K562 (cell line): ENCODE data around the gene PUM1. TPM values are rescaled to one million over a fixed set of nuclear protein-coding genes. Genes with fewer than 3 reads are reported as not detected.

Experiments used
- E2F3 ChIP-seq: fragments of 250-450 bp; sonication (Bioruptor Pico); IDR thresholded peaks from 2 replicates; pipeline ENCODE4 v1.4.0; 2020; ENCODE audit warnings: mild to moderate bottlenecking
- ESRRB ChIP-seq: fragments of 250-450 bp; sonication (Bioruptor Pico); IDR thresholded peaks from 2 replicates; pipeline ENCODE4 v1.5.0; 2020; ENCODE audit warnings: mild to moderate bottlenecking, moderate library complexity, borderline replicate concordance
- FOXP1 ChIP-seq: sonication (generic); formaldehyde crosslinking; IDR thresholded peaks from 2 replicates; pipeline ENCODE4 v1.8.0; 2022; ENCODE audit warnings: mild to moderate bottlenecking, missing genetic modification reagents
- GABPB2 ChIP-seq: fragments of 250-450 bp; sonication (Bioruptor Pico); conservative IDR thresholded peaks from 2 replicates; pipeline ENCODE4 v1.5.1; 2021; ENCODE audit warnings: mild to moderate bottlenecking
- HDGF ChIP-seq: fragments of 450-650 bp; IDR thresholded peaks from 2 replicates; pipeline ENCODE4 v1.6.1; 2016
- HMGN3 ChIP-seq: IDR thresholded peaks from 2 replicates; pipeline ENCODE4 v1.6.1; 2011; ENCODE audit warnings: borderline replicate concordance, low read depth, mild to moderate bottlenecking, mixed read lengths, low read length; ENCODE audit not compliant: insufficient read length; ENCODE audit errors: extremely low read depth
- HNRNPUL1 ChIP-seq: fragments of 200-400 bp; formaldehyde crosslinking; IDR thresholded peaks from 2 replicates; pipeline ENCODE4 v1.6.1; 2017; ENCODE audit warnings: low read length
- KDM5B ChIP-seq: fragments of 200-600 bp; sonication (generic); IDR thresholded peaks from 2 replicates; pipeline ENCODE4 v1.6.1; 2012; ENCODE audit warnings: low read depth, mild to moderate bottlenecking, moderate library complexity, low read length, control low read depth, inconsistent platforms; ENCODE audit not compliant: insufficient replicate concordance
- MCM7 ChIP-seq, 2 experiments: fragments of 450-650 bp; IDR thresholded peaks; 2 replicates each; pipeline ENCODE4 v1.6.1; 2016 to 2018
- MTA3 ChIP-seq: fragments of 450-650 bp; formaldehyde crosslinking; IDR thresholded peaks from 2 replicates; pipeline ENCODE4 v1.6.1; 2017; ENCODE audit warnings: mild to moderate bottlenecking, borderline replicate concordance
- NFXL1 ChIP-seq: fragments of 450-650 bp; formaldehyde crosslinking; IDR thresholded peaks from 2 replicates; pipeline ENCODE4 v1.4.0; 2021; ENCODE audit warnings: mild to moderate bottlenecking
- NR2C1 ChIP-seq, 2 experiments: fragments of 450-650 bp; IDR thresholded peaks; 2 replicates each; pipeline ENCODE4 v1.6.1; 2017; ENCODE audit warnings: mild to moderate bottlenecking in 2 of 2, antibody characterized with exemption in 1 of 2, inconsistent platforms in 1 of 2, missing compliant biosample characterization in 1 of 2, missing genetic modification characterization in 1 of 2
- PCBP1 ChIP-seq: fragments of 200-400 bp; formaldehyde crosslinking; IDR thresholded peaks from 2 replicates; pipeline ENCODE4 v1.6.1; 2018; ENCODE audit warnings: mild to moderate bottlenecking, low read depth, low read length; ENCODE audit not compliant: poor library complexity, severe bottlenecking
- PHF8 ChIP-seq: fragments of 200-600 bp; sonication (generic); IDR thresholded peaks from 2 replicates; pipeline ENCODE4 v1.6.1; 2012; ENCODE audit warnings: mixed run types, mild to moderate bottlenecking, inconsistent platforms, low read length, moderate library complexity, borderline replicate concordance
- RAD21 ChIP-seq, 2 experiments: fragments of 250-450 bp in 1 of 2; fragments of 450-650 bp in 1 of 2; sonication (Bioruptor Pico) in 1 of 2; formaldehyde crosslinking in 1 of 2; IDR thresholded peaks in 1 of 2; conservative IDR thresholded peaks in 1 of 2; 2 replicates each; pipeline versions ENCODE4 v1.4.0 to v1.8.0; 2020 to 2022; ENCODE audit warnings: mild to moderate bottlenecking in 2 of 2, moderate library complexity in 1 of 2
- RCOR1 ChIP-seq, 2 experiments: IDR thresholded peaks; 2 replicates each; pipeline ENCODE4 v1.6.1; 2012; ENCODE audit warnings: low read depth in 2 of 2, low read length in 2 of 2, borderline replicate concordance in 1 of 2, improper control_type of control experiment in 1 of 2
- SMARCC2 ChIP-seq: fragments of 450-650 bp; IDR thresholded peaks from 2 replicates; pipeline ENCODE4 v1.6.1; 2017; ENCODE audit warnings: antibody characterized with exemption, moderate library complexity, mild to moderate bottlenecking, low read depth
- STAG1 ChIP-seq: sonication (generic); formaldehyde crosslinking; IDR thresholded peaks from 2 replicates; pipeline ENCODE4 v1.5.0; 2020; ENCODE audit warnings: missing genetic modification reagents, borderline replicate concordance
- SUPT5H ChIP-seq: fragments of 450-650 bp; IDR thresholded peaks from 2 replicates; pipeline ENCODE4 v1.6.1; 2016
- ZBTB7A ChIP-seq: IDR thresholded peaks from 2 replicates; pipeline ENCODE4 v1.6.1; 2011; ENCODE audit warnings: low read depth, mild to moderate bottlenecking, low read length, moderate library complexity, borderline replicate concordance; ENCODE audit not compliant: control insufficient read depth
- ZNF12 ChIP-seq: sonication (generic); formaldehyde crosslinking; IDR thresholded peaks from 2 replicates; pipeline ENCODE4 v1.4.0; 2020; ENCODE audit warnings: mild to moderate bottlenecking, missing genetic modification reagents
- ZNF217 ChIP-seq: sonication (generic); formaldehyde crosslinking; IDR thresholded peaks from 2 replicates; pipeline ENCODE4 v1.8.0; 2022; ENCODE audit warnings: mild to moderate bottlenecking, missing genetic modification reagents
- polyA plus RNA-seq, 8 experiments: library from polyadenylated mRNA; depleted of rRNA in 4 of 8; stranded (reverse) in 5 of 8; unstranded in 3 of 8; fragments of >200 nt; fragmentation: Nextera tagmentation in 2 of 8; fragmentation: Illumina TruSeq in 1 of 8; extraction: Ambion mirVana in 2 of 8; extraction: Trizol in 1 of 8; gene quantifications; 2 replicates each; pipeline versions ENCODE4 v1.2.1 to v1.2.3, GENCODE V29; 2011 to 2014; ENCODE audit warnings: inconsistent platforms in 1 of 8, missing spikeins in 1 of 8
- total RNA-seq, 7 experiments: library from RNA; depleted of rRNA in 6 of 7; stranded (reverse); fragments of >200 nt in 6 of 7; fragmentation: Illumina TruSeq in 2 of 7; extraction: Trizol in 2 of 7; gene quantifications; 2 replicates each; pipeline versions ENCODE4 v1.2.1 to v1.2.3, GENCODE V29; 2011 to 2021; ENCODE audit warnings: low replicate concordance in 1 of 7
- TF ChIP-seq, protein P1 (sequence below), 2 experiments: fragments of 450-650 bp; IDR thresholded peaks; 2 replicates each; pipeline ENCODE4 v1.6.1; 2016
- TF ChIP-seq, protein P2 (sequence below), 2 experiments: fragments of 200-800 bp in 1 of 2; sonication (Bioruptor generic) in 1 of 2; sonication (generic) in 1 of 2; formaldehyde crosslinking in 1 of 2; IDR thresholded peaks in 1 of 2; conservative IDR thresholded peaks in 1 of 2; 2 replicates each; pipeline versions ENCODE4 v1.5.0 to v1.6.1; 2016 to 2020; ENCODE audit warnings: missing compliant biosample characterization in 1 of 2, missing genetic modification characterization in 1 of 2, missing genetic modification reagents in 1 of 2
- TF ChIP-seq, protein P3 (sequence below): sonication (generic); formaldehyde crosslinking; IDR thresholded peaks from 2 replicates; pipeline ENCODE4 v1.5.0; 2020; ENCODE audit warnings: missing genetic modification reagents

PUM1 gene
- total and polyA plus RNA-seq, 9 of the 15 experiments (the other 6 are each of a cell fraction or from before 2014, with no cell fraction given), result 37.7 to 104 (median 55.7) TPM

DNA sequence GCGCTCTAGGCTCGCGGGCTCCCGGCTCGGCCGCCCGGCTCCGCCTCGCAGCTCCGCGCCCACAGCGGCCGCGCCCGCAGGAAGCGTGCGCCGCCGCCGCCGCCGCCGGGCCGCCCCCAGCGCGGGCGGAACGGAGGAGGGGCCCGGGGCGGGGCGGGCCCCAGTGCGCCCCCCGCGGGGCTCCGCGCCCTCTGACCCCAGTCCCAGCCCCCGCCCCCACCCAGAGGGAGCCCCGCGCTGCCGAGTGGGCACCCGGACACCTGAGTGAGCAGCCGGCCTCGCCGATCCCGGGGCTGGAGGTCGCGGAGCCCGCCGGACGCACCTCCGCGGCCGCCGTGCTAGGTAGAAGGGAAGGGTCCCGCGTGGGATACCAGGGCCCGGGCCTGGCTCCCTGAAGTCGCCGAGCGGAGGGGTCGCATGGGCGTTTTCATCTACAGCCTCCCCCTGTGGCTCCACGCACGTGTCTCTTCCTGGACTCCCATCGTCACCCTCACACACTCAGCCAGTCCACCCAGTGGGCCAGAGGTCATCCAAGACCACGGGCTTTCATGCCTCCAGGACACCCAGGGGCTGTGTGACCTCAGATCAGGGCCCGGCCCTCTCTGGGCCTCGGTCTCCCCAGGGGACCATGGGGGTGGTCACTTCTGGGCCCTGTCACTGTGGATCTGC is 156.7 kb downstream of the PUM1 start, which contains the start of gene SDC3 (continued):
- TF ChIP-seq, protein P1, sequence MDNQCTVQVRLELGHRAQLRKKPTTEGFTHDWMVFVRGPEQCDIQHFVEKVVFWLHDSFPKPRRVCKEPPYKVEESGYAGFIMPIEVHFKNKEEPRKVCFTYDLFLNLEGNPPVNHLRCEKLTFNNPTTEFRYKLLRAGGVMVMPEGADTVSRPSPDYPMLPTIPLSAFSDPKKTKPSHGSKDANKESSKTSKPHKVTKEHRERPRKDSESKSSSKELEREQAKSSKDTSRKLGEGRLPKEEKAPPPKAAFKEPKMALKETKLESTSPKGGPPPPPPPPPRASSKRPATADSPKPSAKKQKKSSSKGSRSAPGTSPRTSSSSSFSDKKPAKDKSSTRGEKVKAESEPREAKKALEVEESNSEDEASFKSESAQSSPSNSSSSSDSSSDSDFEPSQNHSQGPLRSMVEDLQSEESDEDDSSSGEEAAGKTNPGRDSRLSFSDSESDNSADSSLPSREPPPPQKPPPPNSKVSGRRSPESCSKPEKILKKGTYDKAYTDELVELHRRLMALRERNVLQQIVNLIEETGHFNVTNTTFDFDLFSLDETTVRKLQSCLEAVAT (IDR thresholded peaks at IDR 0.05), result no peak
- TF ChIP-seq, protein P2, sequence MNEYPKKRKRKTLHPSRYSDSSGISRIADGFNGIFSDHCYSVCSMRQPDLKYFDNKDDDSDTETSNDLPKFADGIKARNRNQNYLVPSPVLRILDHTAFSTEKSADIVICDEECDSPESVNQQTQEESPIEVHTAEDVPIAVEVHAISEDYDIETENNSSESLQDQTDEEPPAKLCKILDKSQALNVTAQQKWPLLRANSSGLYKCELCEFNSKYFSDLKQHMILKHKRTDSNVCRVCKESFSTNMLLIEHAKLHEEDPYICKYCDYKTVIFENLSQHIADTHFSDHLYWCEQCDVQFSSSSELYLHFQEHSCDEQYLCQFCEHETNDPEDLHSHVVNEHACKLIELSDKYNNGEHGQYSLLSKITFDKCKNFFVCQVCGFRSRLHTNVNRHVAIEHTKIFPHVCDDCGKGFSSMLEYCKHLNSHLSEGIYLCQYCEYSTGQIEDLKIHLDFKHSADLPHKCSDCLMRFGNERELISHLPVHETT (CRISPR knock-in tag; conservative IDR thresholded peaks at IDR 0.05 in 1 of 2, IDR thresholded peaks at IDR 0.05 in 1 of 2), result no peak
- TF ChIP-seq HMGN3, result peak; percentile 57
- no peak for TF ChIP-seq MTA3
- TF ChIP-seq KDM5B, result no peak
- no peak for TF ChIP-seq RCOR1 (IDR thresholded peaks at IDR 0.05; ENCODE audit: borderline replicate concordance in 1 of 2, low read depth in 2 of 2, low read length in 2 of 2)
- TF ChIP-seq GABPB2 (CRISPR knock-in tag), result no peak
- TF ChIP-seq E2F3 (CRISPR knock-in tag), result 0 out of 2 replicates have a peak, but pooled peaks have one; percentile 20
- TF ChIP-seq FOXP1 (CRISPR knock-in tag), result peak; percentile 22; the same call in 1 of the 2 replicates
- TF ChIP-seq PHF8, result peak; percentile 45; the same call in 1 of the 2 replicates
- no peak for TF ChIP-seq ZNF217
- no peak for TF ChIP-seq HNRNPUL1
- peak; percentile 54; the same call in 1 of the 2 replicates for TF ChIP-seq NR2C1 (IDR thresholded peaks at IDR 0.05)
- TF ChIP-seq NR2C1 (tag; IDR thresholded peaks at IDR 0.05), result peak; percentile 73
- no peak for TF ChIP-seq MCM7 (IDR thresholded peaks at IDR 0.05)
- TF ChIP-seq RAD21 (CRISPR knock-in tag; conservative IDR thresholded peaks at IDR 0.05 in 1 of 2, IDR thresholded peaks at IDR 0.05 in 1 of 2), result 0 out of 4 replicates have a peak, but pooled peaks of 1 of the 2 experiments have one; percentile 2
- TF ChIP-seq SMARCC2, result no peak
- TF ChIP-seq, protein P3, sequence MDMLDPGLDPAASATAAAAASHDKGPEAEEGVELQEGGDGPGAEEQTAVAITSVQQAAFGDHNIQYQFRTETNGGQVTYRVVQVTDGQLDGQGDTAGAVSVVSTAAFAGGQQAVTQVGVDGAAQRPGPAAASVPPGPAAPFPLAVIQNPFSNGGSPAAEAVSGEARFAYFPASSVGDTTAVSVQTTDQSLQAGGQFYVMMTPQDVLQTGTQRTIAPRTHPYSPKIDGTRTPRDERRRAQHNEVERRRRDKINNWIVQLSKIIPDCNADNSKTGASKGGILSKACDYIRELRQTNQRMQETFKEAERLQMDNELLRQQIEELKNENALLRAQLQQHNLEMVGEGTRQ, result no peak
- TF ChIP-seq PCBP1, result no peak
- TF ChIP-seq HDGF, result no peak
- TF ChIP-seq NFXL1, result no peak
- TF ChIP-seq ESRRB, result no peak
- TF ChIP-seq ZBTB7A, result peak; percentile 53; the same call in 1 of the 2 replicates
- TF ChIP-seq STAG1 (CRISPR knock-in tag), result no peak
- no peak for TF ChIP-seq ZNF12
- no peak for TF ChIP-seq SUPT5H
